ENCODE measurements around the gene ZFP36L1. TPM values are rescaled to one million over a fixed set of nuclear protein-coding genes. Genes with fewer than 3 reads are reported as not detected.

Gene ZFP36L1
- total and polyA plus RNA-seq, 10 of the 15 experiments (the other 5 are each of a cell fraction or from before 2014, with no cell fraction given), result 22.0 to 184 (median 66.1) TPM

- Histone ChIP-seq H3K27me3 (replicated peaks in 1 of 2; ENCODE audit: control insufficient read depth in 2 of 2, insufficient read depth in 2 of 2, low read length in 1 of 2) (no peaks in the 10 kb centered on the region), H2AFZ (ENCODE audit: control insufficient read depth, low read depth, low read length) (no peak overlapping the region), H3K79me2 (ENCODE audit: control insufficient read depth, insufficient read depth, low read length) (no peaks in the 10 kb centered on the region), H3K4me1 (ENCODE audit: control insufficient read depth, insufficient read depth, low read length) (no peaks in the 10 kb centered on the region), H3K4me3 (no peak overlapping the region), H4K20me1 (ENCODE audit: control insufficient read depth, insufficient read depth) (no peaks in the 10 kb centered on the region), H3K27ac (ENCODE audit: control insufficient read depth, insufficient read depth) (no peak overlapping the region), H3K36me3 (ENCODE audit: control insufficient read depth in 2 of 2, insufficient read depth in 2 of 2, low read length in 1 of 2) (no peaks in the 10 kb centered on the region), H3K9me3 (replicated peaks; ENCODE audit: control insufficient read depth, insufficient read depth, low read length) (no peaks in the 10 kb centered on the region), H3K9ac (ENCODE audit: control insufficient read depth, insufficient read depth, low read length) (no peak overlapping the region), H3K4me2 (ENCODE audit: control insufficient read depth, insufficient read depth) (no peak overlapping the region)
- in situ Hi-C loops (cut with MboI), result no loop called here
- TF ChIP-seq EP300 (IDR thresholded peaks at IDR 0.05; ENCODE audit: borderline replicate concordance in 1 of 2, control insufficient read depth in 1 of 2, low read depth in 2 of 2, low read length in 2 of 2) (no peak), PKNOX1 (IDR thresholded peaks at IDR 0.05) (peak; percentile 56), MXI1 (IDR thresholded peaks at IDR 0.05; ENCODE audit: low read depth, low read length) (no peak), PBX3 (IDR thresholded peaks at IDR 0.05; ENCODE audit: insufficient replicate concordance, low read depth, low read length) (peak; percentile 25)
- DNase-seq (ENCODE audit: low read depth, low spot score) (no peak), ATAC-seq (no peak), FAIRE-seq (no peak)
- WGBS (ENCODE audit: insufficient coverage, insufficient replicate concordance, low lambda C conversion rate, missing lambda C conversion rate), result 37% methylated on average over 7 of the region's 7 CpGs
- BruUV-seq (replicated peaks), result no TSS peak
- POLR2A ChIA-PET, result no interaction called here
- RAD21 ChIA-PET (ENCODE audit: unreplicated experiment), result no interaction called here
- CTCF ChIA-PET, result interaction anchor here (0.7 to 1.3 kb wide), 2 partner anchors 12 to 40 kb away, joined by 3 read pairs; no protein-coding TSS in a partner anchor
- SMC1A ChIA-PET (ENCODE audit: uncharacterized antibody, unreplicated experiment), result interaction anchor here (0.7 to 1.4 kb wide), 2 partner anchors 10 to 806 kb away, joined by 3 read pairs; no protein-coding TSS in a partner anchor
- intact Hi-C loops (cut with micrococcal nuclease; ENCODE audit: unreplicated experiment), result no loop called here
These were observed 24.6 kb downstream of the ZFP36L1 start for GRCh38 chr14:68768316-68768715.

All from GM12878 (cell line).